Activated gamma-delta T cell treated with Interleukin-2 at 50 U/mL for 16 hours (primary cell): ENCODE measurements around the gene SHISA2.

Experiments
- DNase-seq: peaks from one replicate; pipeline ENCODE4 v3.0.0-alpha.2; 2020

SHISA2 gene

GRCh38 chr13:26017196-26017921 is 34.5 kb downstream of the SHISA2 start:
- DNase-seq, result peak; percentile 14

GRCh38 chr13:26016189-26016588 is 35.6 kb downstream of the SHISA2 start:
- no peak for DNase-seq

GRCh38 chr13:26015271-26016125 is 36.3 kb downstream of the SHISA2 start:
- no peak for DNase-seq

- no peak for DNase-seq
Observed at GRCh38 chr13:26012995-26013394, 38.8 kb downstream of the SHISA2 start.

- peak; percentile 60 for DNase-seq
Observed at GRCh38 chr13:26011996-26012821, 39.6 kb downstream of the SHISA2 start.

GRCh38 chr13:26011208-26011573 is 40.6 kb downstream of the SHISA2 start:
- DNase-seq, result no peak

GRCh38 chr13:26010487-26011207 is 41.2 kb downstream of the SHISA2 start:
- no peak for DNase-seq

- DNase-seq, result no peak
Observed at GRCh38 chr13:26007261-26008125, 44.3 kb downstream of the SHISA2 start.
